GM21526 (cell line): ENCODE measurements around the gene CDCA7.
"Not testable (repeated sequence)": the region's sequence is repeated elsewhere in the genome, so short reads cannot be mapped to it uniquely, and the experiment has no call there.

ENCODE experiments used
- ATAC-seq: cut with Tn5 transposase; IDR thresholded peaks from one replicate; pipeline ENCODE4 v1.9.1; 2021; ENCODE audit warnings: moderate library complexity; ENCODE audit not compliant: unreplicated experiment, low FRiP score

The CDCA7 gene

GRCh38 chr2:173354582-173355131 lies at the start of gene CDCA7:
TSS of gene CDCA7 (plus strand) at chr2:173354872. CDS start at chr2:173354964, 92 bp downstream.
- ATAC-seq, result peak; percentile 42

GRCh38 chr2:173305303-173305702 lies 49.4 kb upstream of the CDCA7 start:
- ATAC-seq, result no peak

DNA sequence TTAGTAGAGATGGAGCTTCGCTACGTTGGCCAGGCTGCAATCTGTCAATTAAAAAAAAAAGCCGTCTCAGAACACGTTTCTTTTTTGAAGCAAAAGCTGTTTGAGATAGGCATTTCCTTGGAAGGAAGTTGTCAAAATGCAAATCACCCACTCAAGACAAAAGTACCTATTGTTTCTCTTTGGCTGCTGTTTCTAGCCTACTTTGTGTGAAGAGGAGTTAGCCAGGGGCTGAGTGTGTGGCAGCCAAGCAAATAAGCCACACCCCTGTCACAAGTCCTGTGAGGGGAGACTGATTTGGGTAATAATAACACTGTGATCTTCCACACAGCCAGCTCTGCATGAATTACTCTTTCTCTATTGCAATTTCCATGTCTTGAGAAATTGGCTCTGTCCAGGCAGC lies 47.4 kb upstream of the CDCA7 start:
- no peak for ATAC-seq

DNA sequence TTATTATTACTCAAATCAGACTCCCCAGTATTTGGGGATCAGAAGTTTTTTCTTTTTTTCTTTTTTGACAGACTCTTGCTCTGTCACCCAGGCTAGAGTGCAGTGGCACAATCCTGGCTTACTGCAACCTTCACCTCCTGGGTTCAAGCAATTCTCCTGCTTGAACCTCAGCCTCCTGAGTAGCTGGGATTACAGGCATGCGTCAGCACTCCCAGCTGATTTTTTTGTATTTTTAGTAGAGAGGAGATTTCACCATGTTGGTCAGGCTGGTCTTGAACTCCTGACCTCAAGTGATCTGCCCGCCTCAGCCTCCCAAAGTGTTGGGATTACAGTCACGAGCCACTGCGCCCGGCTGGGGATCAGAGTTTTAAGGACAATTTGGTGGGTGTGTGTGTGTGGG lies 45.3 kb upstream of the CDCA7 start:
- ATAC-seq, result not testable (repeated sequence)

DNA sequence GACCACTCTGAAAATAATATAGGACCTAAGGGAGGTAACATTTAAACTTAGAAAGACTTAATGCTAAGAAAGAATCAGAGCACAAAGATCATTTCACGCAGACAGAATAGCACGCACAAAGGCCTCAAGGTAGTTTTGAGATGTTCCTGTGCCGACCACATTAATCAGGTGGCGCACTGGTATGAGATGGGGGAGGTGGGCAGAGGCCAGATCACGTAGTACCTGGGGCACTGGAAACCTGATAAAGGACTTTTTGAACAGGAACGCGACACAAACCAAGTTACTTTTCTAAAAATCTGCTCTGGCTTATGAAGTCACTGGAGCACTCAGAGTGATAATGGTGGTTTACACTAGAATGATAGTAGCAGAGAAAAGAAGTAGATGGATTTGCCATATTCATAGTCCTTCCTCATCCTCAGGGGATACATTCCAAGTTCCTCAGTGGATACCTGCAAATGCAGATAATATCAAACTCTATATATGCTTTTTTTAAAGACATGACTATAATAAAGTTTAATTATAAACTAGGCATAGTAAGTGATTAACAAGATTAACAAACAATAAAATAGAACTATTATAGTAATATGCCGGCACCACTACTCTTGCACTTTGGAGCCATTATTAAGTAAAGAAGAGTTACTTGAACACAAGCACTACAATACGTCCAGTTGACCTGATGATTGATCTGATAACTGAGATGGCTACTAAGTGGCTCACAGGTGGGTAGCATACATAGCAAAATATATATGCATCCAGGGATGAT lies 42.6 kb upstream of the CDCA7 start:
- ATAC-seq, result no peak

DNA sequence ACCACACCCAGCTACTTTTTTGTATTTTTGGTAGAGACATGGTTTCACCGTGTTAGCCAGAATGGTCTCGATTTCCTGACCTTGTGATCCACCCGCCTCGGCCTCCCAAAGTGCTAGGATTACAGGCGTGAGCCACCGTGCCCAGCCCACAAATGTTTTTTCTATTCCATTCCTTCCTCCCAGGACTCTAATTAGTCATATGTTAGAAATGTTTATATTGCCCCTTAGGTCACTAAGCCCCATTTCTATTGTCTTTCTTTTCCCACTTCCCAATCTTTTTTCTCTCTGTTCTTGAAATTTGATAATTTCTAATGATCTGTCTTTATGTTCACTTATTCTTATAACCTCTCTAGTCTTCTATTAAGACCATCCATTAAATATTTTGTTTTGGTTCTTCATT lies 31.3 kb upstream of the CDCA7 start:
- ATAC-seq, result no peak

DNA sequence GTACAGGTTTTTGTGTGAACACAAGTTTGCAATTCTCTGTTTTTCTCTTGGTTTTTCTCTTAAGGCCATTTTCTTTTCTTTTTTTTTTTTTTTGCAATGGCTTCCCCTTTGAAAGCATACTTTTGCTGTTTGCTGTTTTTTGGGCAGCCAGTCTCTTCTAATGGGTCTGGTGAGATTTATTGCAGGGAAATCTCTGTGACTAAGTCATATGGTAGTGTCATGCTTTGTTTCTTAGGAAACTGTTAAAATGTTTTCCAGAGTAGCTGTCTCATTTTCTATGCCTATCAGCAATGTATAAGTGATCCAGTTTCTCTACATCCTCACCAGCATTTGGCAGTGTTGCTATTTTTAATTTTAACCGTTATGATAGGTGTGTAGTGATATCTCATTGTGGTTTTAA lies 27.9 kb upstream of the CDCA7 start:
- no peak for ATAC-seq

DNA sequence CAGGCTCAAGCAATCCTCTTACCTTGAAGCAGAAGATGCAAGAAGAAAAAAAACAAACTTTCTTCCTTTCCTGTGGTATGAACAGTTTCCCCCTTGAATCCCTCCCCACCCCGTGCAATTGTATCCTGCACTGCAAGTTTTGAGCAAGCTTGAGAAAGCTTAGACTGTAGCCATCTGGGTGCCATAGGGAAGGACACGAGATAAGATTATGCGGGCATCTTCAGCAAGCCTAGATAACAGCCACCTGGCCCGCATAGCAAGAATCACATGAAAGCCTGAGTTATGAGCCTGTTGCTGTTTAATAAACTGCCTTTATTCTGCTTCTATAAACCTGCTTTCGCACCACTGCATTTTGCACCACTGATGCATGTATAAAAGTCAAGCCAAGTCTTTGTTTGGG lies 27.3 kb upstream of the CDCA7 start:
- no peak for ATAC-seq

GRCh38 chr2:173333003-173333402 lies 21.7 kb upstream of the CDCA7 start:
- ATAC-seq, result not testable (repeated sequence)

DNA sequence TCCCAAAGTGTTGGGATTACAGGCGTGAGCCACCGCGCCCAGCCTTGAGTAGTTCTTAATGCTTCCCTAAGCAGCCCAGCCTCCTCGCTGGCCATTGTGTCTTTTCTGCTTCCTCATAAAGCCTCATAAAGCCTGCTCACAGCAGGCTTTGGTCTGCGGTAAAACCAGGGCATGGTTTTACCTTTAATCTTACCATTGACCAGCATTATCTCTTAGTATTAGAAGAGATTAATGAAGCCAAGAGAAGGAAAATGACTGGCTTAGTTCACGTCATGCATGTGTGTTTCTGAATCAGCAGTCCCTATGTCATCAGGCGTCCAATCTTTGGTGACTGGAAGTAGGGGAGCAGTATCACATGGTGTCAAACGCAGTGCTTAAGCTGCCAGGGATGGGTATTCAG lies 14.9 kb upstream of the CDCA7 start:
- no peak for ATAC-seq

DNA sequence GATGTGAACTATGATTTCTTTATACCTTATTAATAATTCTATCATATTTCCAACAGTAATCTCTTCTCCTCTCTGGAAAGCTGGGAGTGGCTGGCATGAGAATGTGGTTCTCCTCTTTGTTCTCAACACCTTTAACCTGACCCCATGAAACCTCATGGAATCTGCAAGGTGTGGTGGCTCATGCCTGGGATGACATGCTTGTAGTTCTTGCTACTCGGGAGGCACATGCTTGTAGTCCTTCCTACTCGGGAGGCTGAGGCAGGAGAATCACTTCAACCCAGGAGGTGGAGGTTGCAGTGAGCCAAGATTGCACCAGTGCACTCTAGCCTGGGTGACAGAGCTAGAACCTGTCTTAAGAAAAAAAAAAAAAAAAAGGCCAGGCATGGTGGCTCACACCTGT lies 10.8 kb upstream of the CDCA7 start:
- no peak for ATAC-seq

GRCh38 chr2:173346035-173346434 lies 8.6 kb upstream of the CDCA7 start:
- ATAC-seq, result no peak

GRCh38 chr2:173347305-173348168 lies 7.1 kb upstream of the CDCA7 start:
- no peak for ATAC-seq

DNA sequence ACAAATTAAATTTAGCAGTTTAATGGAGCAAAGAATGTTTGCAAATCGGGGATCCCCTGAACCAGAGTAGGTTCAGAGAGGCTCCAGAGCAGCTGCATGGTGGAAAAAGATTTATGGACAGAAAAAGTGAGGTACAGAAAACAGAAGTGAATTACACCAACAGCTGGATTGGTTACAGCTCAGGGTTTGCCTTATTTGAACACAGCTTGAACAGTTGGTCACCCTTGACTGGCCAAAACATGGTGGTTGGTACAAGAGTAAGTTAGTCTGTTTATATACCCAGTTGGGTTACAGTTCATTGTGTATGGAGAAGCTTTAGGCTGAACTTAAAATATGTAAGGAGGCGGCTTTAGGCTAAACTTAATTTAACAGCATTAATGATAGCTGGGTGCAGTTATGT lies 5.4 kb upstream of the CDCA7 start:
- ATAC-seq, result no peak

- ATAC-seq, result no peak
Observed at GRCh38 chr2:173350383-173350782, 4.3 kb upstream of the CDCA7 start.

DNA sequence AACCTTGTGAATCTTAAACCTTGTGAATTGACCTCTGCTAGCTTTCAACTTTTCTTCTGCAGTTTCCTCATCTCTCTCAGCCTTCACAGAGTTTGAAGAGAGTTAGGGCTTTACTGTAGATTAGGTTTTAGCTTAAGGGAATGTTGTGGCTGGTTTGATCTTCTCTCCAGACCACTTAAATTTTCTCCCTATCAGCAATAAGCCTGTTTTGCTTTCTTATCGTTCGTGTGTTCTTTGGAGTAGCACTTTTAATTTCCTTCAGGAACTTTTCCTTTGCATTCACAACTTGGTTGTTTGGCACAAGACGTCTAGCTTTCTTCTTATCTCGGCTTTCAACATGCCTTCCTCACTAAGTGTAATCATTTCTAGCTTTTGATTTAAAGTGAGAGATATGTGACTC lies 2.8 kb upstream of the CDCA7 start:
- ATAC-seq, result no peak

DNA sequence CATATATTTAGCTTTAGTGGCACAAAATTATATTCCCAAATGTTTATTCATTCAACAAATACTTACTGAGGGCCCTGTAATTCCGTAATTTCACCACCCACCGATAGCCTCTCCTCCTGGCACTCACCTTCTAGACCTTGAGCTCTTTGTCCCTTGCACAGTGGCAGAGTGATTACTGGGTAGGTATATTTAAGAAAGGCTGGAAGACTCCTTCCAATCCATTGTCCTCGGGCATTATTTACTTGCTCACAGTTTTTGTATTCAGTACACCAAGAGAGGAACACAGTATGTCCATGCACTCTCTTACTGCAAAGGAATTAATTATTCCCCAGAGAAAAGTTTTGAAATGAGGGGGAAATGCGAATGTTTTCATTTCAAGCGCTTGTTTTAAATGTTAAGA lies 1.1 kb upstream of the CDCA7 start:
- ATAC-seq, result no peak

DNA sequence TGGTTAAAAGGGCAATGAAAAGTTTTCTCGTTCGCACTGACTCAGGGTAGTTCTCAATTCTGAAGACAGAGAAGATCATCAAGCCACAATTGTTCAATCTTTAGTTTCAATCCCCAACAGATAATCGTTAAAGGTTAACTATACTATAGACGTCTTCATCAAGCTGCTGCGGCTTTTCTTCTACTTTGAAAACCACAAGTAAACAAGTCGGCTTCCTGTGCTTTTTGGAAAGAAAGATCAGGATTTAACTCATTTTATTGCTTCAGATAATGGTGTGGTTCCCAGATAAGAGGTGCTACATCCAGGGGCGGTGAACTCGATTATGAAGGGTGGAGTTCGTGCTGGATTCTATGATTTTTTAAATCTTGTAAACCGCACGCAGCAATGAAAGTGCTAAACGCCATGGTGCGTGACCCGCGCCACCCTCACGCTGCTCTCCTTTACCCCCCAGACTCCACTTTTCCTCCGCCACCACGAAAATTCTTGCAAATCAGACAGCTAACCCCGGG lies 545 bp upstream of the CDCA7 start:
- ATAC-seq, result peak; percentile 8

DNA sequence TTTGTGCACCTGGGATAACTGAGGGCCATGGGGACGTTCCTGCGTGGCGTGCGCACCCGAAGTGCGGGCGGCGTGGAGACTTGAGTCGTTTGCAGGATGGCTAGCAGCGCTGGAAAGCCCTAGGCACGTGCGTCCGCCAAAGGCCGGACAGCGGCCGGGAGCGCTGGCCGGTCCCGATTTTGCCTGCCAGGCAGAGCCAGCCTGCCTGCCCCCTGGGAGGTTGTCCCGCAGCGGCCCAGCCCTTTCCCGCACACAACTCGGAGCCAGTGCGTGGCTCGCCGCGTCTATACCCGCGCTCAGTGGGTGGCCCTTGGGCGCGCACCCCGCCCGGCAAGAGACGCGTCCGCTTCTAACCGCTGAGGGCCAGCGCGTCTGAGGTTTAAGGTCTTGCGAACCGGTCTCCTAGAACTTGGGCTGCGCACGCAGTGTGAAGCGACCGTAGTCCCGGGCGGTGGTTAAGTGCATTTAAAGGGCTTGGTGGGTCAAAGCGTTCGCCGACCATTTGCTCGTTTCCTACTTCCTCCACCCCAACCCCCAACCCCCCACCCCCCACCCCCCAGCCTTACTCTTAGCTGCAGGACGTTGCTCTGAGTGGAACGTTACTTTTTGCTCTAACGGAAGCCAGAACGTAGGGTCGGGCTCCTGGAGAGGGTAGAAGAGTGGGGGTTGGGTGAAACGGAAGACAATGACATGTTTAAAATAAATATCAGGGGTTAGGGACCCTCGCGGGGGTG lies 627 bp downstream of the CDCA7 start:
- peak; percentile 30 for ATAC-seq

DNA sequence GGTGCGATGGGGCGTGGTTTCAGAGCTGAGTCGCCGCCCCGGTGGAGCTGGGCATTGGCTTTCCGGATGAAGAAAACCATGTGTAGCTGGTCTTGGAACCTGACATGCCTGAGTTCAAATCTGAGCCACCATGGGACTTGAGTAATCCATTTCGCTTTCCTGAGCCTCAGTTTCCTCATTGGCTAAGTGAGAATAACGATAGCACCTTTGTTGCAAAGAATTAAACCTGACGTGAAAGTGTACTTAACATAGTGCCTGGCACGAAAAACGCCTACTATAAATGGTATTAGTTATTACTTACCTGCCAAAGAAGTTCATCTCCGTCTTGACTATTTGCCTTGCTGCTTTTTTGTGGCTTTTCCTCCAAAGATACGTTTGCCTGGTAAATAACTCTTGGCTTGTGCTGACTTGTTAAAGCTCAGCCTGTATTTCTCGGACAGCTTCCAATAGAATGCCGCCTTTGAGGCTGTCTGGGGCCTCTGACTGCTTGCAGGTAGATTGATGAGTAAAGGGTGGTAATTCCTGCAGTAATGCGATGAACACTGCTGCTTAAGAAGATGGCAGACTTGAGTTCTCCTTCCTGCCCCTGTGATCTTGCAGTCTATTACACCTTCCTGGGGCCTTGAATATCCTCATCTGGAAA lies 1.3 kb downstream of the CDCA7 start:
- no peak for ATAC-seq
